Effector CD8-positive, alpha-beta T cell (primary cell): ENCODE measurements around the gene CNNM3.

Experiments
- DNase-seq: peaks from one replicate; lab custom pipeline; 2025; lab: John Stamatoyannopoulos, UW

Gene CNNM3

DNA sequence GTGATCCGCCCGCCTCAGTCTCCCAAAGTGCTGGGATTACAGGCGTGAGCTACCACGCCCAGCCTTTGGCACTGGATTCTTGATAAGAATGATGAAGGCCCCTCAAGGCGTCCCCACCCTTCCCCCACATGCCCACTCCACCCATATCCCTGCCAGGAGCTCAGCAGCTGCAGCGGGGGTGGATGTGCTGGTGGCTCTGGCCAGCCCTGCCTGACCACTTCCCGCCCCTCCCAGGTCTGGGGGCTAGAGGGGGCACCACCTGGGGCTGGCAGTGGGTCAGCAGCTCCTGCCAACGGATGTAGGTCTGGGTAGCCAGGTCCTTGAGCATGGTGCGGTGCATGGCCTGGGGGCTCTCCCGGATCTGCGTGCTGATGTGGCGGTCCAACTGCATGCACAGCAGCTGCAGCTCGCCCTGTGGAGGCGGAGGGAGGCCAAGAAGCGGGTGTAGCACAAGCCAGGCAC is 61.6 kb downstream of the CNNM3 start:
- no peak for DNase-seq

DNA sequence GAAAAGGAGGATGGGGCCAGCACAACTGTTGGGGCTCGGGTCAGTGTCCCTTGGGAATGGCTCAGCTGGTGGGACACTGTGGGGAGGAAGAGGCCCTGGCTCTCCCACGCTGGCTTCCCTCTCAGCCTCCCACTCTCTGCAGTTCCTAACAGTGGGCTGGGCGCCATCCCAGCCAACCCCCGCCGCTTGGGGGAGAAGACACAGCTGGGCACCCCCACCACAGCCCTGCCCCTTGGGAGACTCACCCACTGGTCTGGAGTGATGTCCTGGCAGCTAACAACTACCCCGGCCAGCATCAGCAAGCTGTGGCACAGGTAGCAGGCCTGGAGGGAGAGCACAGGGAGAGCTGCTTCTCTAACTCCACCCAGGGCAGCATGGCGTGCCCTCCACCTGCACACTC is 62.1 kb downstream of the CNNM3 start:
- DNase-seq, result no peak

DNA sequence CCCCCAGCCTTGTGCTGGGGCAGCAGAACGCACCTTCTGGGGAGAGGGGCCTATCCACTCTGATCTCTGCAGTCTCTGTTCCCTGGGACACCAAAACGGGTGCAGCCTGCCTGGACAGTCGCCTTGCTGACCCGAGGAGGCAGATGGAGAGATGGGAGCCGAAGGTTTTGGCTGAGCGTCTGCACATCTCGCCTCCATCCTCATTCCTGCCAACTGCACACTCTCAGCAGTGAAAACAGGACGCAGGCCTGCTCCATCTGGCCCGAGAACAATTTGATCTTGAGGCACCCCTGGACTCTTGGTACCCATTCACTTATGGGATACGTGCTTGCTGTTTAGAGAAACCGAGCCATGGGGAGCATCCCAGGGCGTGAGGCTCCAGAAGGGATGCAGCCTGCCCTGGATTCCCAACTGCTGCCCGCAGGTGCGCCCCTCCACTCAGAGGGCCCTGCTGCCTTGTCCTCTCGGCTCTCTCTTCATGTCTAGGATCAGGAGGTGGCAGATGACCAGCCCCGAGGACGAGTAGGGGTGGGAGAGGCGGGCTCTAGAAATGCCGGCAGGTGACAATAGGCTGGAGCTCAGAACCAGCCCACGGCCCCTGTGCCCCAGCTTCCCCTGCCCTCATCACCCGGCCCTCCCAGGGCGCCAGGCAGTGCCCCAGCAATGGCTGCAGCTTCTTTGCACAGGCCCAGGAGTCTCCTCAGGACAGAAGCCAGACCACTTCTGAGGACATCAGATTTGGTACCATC is 62.9 kb downstream of the CNNM3 start:
- no peak for DNase-seq

DNA sequence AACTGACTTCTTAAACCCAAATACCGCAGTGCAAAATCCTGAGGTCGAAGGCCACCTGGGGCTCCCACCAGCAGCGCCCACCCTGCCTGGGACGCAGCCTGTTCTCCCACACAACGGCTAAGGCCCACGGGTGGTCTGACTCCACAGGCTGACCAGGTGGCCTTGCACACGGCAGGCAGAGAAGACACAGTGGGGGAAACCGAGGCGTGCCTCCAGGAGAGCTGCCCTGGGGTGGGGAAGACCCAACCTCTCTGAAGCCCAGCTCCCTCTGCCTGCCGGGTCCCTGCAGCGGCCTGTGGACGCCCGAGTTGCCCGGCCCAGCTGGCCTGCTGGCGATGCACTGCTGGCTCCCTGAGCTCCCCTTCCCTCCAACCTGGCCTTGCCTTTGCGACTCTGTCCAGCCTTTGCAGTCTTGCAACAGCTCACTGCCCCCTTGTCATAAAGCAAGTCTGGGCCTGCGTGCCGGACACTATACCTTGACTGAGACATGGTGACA is 63.5 kb downstream of the CNNM3 start:
- no peak for DNase-seq

DNA sequence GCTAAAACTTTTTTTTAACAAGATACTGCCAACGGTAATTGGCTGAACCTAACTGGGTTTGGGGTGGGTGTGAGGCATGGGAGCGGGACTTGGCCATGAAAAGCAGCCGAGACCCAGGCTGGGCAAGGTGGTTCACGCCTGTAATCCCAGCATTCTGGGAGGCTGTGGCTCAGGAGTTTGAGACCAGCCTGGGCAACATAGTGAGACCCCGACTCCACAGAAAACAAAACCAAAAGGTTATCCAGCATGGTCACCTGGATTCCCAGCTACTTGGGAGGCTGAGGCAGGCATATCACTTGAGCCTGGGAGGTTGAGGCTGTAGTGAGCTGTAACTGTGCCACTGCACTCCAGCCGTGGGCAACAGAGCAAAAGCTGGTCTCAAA is 64.8 kb downstream of the CNNM3 start:
- no peak for DNase-seq

DNA sequence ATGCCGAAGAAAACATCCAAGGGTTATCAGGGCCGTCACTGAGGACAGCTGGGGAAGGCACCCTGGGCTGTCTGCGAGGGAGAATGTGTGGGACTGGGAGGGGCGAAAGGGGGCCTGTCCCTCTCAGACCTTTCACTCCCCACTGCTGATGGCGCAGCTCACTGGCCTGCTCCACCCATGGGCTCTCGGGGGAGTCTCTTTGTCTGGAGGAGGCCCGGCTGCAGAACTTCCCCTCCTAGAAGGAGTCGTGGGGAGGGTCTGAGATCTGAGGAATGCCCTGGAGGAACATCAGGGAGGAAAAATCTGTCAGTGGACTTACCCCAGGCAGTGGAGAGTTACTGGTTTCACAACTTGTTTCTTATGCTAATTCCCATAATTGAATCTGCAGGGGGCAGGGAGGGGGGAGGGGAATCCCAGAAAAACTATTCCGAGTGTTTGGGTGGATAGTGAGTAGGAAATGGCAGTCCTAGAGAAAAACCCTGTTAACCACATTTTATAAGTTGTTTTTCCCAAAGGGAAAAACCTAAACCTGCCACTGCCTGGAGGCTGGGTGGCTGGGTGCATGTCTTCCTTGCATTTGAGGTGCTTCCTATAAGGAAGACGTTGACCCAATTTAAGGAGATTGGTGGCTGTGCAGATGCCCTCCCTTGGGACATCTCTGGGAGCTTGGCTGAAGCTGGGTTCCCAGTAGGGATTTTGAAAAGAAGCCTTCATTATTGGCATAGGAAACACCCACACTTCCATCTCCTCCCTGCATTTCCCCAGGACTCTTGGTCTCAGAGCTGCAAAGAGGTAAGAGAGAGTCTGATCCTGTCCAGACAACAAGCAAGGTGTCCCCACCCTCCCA is 65.5 kb downstream of the CNNM3 start:
- no peak for DNase-seq

DNA sequence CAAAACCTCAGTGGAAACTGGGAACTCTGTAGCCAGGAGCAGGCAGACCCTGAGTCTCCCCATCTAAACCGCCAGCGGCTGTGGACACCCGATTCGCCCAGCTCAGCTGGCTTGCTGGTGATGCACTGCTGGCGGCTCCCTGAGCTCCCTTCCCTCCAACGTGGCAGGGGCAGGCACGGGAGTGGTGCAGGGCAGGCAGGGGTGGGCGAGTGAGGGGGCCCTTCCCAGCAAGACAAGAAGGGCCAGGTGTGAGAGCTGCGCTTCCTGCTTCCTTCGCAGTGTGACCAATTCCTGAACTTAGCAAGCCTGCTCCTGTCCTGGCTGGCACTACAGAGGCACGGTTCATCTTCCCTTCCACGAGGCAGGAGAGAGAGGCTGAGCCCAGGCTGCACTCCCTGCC is 66.2 kb downstream of the CNNM3 start:
- no peak for DNase-seq

DNA sequence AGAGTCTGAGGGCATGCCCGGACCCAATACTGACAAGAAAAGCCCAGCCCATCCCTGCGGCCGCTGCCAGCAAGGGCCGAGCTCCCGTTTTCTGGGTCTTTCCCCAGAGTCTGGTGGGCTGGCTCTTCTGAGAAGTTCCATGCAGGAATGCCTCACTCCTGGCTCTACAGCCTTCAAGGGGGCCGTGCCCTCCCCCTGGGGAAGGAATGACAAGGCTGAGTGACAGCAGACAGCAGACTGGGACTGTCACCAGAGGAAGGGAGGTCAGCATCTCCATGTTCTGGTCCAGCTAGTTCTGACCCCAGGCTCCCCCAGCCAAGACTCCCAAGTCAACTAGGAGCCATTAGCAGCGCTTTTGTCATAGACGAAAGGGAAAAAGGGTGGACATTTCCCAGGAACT is 66.8 kb downstream of the CNNM3 start:
- DNase-seq, result no peak

DNA sequence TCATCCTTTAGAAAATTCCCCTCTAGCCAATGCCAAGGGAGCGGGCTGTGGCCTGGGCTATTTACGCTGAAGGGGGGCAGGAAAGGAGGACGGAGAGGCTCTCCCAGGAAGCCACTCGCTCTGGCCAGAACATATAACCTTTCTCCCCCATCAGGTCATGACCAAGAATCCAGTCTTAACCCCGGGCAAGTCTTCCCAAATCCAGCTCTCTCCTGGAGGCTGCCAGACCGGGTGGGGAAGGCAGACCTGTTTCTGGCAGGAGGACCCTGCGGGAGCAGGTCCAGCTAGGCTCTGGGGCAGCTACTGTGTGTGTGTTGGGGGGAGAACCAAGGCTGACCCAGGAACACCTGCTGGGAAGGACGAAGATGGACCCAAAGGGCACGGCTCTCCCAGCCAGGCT is 67.2 kb downstream of the CNNM3 start:
- no peak for DNase-seq
